Right cardiac atrium (tissue), 5 donors: Measurements from ENCODE around the gene FAM32A. TPM values are rescaled to one million over a fixed set of nuclear protein-coding genes. Genes with fewer than 3 reads are reported as not detected.

ENCODE experiments used
- ATAC-seq, 2 donors: fragments of 200-7000 bp; cut with Tn5 transposase; one replicate each; pipeline versions ENCODE4 v1.8.0 to v1.9.1; 2020; ENCODE audit warnings: moderate library complexity in 2 of 2, mild to moderate bottlenecking in 1 of 2
- DNase-seq, 3 donors: peaks; one replicate each; pipeline ENCODE4 v3.0.0-alpha.2; 2020
- H3K27ac ChIP-seq: one replicate; pipeline ENCODE4 v1.5.1; 2013; ENCODE audit warnings: mild to moderate bottlenecking, low read length, control low read depth, moderate library complexity
- H3K27me3 ChIP-seq: one replicate; pipeline ENCODE4 v1.6.1; 2013; ENCODE audit not compliant: control insufficient read depth, insufficient read depth
- H3K4me1 ChIP-seq: one replicate; pipeline ENCODE4 v1.6.1; 2013; ENCODE audit warnings: low read length; ENCODE audit not compliant: control insufficient read depth, insufficient read depth
- H3K4me3 ChIP-seq: one replicate; pipeline ENCODE4 v1.5.1; 2013; ENCODE audit warnings: low read length, control low read depth
- H3K9me3 ChIP-seq: one replicate; pipeline ENCODE4 v1.6.1; 2013; ENCODE audit warnings: low read length; ENCODE audit not compliant: control insufficient read depth
- WGBS: extraction: QIAGEN DNeasy Blood & Tissue Kit; methylation state at CpG from one replicate; pipeline ENCODE4 v1.1.7; 2013; 5-methylcytosine and 5-hydroxymethylcytosine counted together
- intact Hi-C, 4 donors: fragments of 100-400 bp; cut with DNase I; formaldehyde crosslinking; loops; one replicate each; pipeline versions ENCODE4 v1.11.0 to v1.14.0; 2022 to 2023
- polyA plus RNA-seq: library from polyadenylated mRNA; stranded (reverse); fragments of 200-250 nt; gene quantifications from one replicate; pipeline ENCODE4 v1.2.3, GENCODE V29; 2013
- total RNA-seq, 4 donors: library from RNA; stranded (reverse); fragmentation: NEBNext Ultra II Directional; extraction: Animal tissue kit (Norgen Biotek cat#: 25700); gene quantifications; one replicate each; pipeline ENCODE4 v1.2.1, GENCODE V29; 2021
- donor health status: healthy with polysubstance abuse.
- donor health status: DM: no; HTN: yes; CAD: no.
- donor health status: DM: no; HTN: no; CAD: no.
- donor health status: DM: no; HTN: yes; CAD: no; lungs with severe emphysema.
- donor health status: DM: yes; HTN: yes; CAD: no.

The FAM32A gene
- total and polyA plus RNA-seq, 5 donors, result 37.5 to 49.3 (median 41.6) TPM

DNA sequence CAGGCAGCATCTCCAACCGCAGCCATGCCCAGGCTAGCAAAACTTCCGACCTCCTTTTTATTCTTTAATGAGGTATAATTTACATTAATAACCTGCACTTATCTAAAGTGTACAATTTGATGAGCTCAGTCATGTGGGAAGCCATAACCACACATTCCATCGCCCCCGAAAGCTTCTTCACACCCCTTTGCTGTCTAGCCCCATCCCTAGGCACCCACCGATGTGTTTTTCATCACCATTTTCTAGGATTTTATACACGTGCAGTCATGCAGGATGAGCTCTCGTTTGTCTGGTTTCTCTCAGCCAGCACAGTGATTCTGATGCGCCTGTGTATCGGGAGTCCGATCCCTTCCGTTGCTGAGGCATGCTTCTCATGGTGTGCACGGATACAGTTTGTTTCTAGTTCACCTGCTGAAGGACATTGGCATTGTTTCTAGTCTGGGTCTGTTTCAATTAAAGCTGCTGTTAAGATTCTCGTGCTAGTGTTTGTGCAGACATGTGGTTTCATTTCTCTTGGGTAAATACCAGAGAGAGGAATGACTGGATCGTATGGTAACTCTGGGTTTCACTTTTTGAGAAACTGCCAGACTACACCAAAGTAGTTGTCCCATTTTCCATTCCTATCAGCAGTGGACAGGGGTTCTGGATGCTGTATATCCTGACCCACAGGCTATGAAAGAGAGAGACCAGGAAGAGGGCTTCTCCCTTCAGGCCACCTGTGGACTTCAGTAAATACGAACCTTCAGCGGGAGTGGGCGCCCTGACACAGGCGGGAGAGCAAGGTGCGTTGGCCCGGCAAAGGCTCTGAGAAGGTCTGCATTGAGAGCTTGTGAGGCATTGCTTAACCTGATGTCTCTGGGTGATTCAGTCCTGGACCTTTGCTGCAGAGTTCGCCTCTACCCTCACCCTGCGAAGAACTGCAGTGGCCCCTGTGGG is 17.4 kb downstream of the FAM32A start:
- Histone ChIP-seq H3K27me3 (no peaks in the 10 kb centered on the region), H3K27ac (no peak overlapping the region), H3K4me1 (peaks cover 11% of the 10 kb centered on the region), H3K9me3 (no peaks in the 10 kb centered on the region), H3K4me3 (no peak overlapping the region)
- DNase-seq, result no peak
- 85% methylated on average over 22 of the region's 22 CpGs for WGBS
- intact Hi-C loops, result no loop called here
- no peak for ATAC-seq

DNA sequence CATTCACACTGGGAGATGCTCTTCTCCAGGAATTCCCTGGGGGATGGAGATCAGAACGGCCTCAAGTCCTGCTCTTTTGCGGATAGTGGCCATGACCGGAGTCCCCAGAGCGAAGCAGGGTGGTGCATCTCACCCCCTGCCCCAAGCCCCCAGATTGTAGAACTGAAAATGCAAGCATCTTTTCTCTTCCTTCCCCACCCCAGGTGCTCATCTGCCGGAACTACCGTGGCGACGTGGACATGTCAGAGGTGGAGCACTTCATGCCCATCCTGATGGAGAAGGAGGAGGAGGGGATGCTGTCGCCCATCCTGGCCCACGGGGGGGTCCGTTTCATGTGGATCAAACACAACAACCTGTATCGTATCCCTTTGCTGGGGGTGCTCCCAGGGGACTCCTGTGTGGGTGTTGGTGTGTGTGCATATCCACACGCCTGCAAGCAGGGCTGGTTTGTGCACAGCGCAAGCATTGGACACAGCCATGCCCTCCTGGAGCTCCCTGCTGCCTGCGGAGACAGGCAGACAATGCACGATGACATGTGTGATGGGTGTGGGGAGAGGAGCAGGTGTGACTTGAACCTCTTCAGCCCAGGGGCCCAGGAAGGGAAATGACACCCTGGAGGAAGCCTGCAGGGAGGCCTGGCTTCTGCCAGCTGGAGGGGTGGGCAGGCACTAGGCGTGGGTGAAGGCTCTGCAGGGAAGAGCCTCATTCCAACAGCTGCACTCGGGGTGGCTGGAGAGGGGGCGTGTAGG is 18.2 kb downstream of the FAM32A start:
- Histone ChIP-seq H3K27me3 (no peaks in the 10 kb centered on the region), H3K9me3 (no peaks in the 10 kb centered on the region), H3K4me1 (peaks cover 11% of the 10 kb centered on the region), H3K4me3 (no peak overlapping the region), H3K27ac (no peak overlapping the region)
- DNase-seq (no peak), ATAC-seq (no peak)
- WGBS, result 86% methylated on average over 19 of the region's 19 CpGs
- intact Hi-C loops, result no loop called here

DNA sequence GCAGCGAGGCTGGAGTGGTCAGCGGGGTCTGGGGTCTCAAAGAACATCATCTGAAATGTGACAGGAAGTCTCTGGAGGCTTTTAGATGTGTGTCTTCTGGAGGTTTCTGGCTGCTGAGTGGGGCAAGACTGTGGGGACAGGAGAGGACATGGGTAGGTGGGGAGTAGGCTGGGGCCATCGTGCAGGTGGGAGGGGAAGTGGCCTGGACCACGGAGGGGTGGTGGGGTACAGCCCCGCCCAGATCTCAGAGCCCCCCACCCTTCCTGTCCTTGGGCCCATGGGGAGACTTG is 18.7 kb downstream of the FAM32A start:
- 77% methylated on average over 5 of the region's 5 CpGs for WGBS
- no peak overlapping the region for H3K27ac ChIP-seq
- DNase-seq, result no peak

DNA sequence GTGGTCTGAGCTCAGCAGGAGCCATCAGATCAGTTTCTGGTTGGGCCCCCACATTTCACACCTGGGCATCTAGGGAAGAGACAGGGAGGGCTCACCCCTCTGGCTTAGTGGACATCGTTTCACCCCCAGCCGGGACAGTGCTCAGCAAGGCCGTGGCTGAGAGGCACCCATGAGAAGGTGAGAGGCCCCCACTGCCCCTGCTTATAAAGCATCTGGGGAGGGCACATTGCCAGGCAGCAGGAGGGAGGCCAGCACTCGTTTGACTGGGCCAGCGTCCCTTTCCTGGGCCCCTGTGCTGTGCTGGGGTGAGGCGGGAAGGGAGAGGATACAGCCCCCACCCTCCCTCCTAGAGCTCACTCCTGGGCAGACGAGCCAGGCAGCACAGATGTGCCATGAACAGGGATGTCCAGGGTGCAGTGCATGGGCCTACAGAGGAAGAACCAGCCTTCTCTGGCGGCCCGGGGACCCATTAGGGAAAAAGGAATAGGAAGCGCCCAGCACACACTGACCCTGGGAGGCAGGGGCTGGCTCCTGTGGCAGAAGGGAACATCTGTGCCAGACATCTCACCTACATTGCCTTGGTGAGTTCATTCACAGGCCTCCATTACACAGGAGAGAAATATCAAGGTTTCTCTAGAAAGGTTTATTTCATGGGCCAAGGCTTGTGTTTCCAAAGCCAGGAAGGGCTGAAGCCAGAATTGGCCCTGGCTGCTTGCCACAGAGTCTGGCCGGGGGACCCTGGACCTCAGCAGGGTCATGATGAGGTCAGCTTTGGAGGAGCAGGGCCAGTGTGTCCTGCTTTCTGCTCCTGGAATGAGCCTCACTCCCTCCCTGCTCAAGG is 20.2 kb downstream of the FAM32A start:
- intact Hi-C loops, result no loop called here
- DNase-seq, result peak; percentile 53 to 87 (median 76)
- no peaks in the 10 kb centered on the region for H3K27me3 ChIP-seq
- ATAC-seq, result peak; percentile 31 to 58
- no peaks in the 10 kb centered on the region for H3K9me3 ChIP-seq
- H3K4me3 ChIP-seq, result no peak overlapping the region
- no peak overlapping the region for H3K27ac ChIP-seq
- peaks cover 5% of the 10 kb centered on the region for H3K4me1 ChIP-seq
- WGBS, result 45% methylated on average over 11 of the region's 11 CpGs

More for the DNA sequence above, 18.7 kb downstream of the FAM32A start:
- Histone ChIP-seq H3K4me1 (peaks cover 11% of the 10 kb centered on the region), H3K4me3 (no peak overlapping the region), H3K9me3 (no peaks in the 10 kb centered on the region), H3K27me3 (no peaks in the 10 kb centered on the region)
- ATAC-seq, result no peak
- intact Hi-C loops, result no loop called here

DNA sequence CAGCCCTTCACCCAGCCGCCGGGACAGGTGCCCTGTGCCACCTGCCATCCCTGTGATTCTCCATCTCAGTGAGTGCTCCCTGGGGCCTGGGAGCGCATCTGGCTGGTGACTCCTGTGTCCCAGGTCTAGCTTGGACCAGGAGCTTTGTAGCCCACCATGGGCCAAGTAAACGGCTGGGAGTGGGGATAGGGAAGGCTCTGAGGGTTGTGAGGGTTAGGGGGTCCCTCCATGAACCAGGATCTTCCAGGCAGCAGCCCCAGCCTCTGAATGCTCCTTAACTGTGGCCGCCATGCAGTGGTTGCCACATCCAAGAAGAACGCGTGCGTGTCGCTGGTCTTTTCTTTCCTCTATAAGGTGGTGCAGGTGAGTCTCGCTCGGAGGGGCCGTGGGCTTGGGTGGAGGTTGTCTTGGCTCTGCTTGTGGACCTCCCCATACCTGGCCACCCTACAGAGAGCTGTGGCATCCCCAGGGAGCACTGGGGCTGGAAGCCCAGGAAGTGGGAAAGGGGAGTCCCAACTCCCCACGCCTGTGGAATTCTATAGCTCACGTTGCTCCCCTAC is 20.9 kb downstream of the FAM32A start:
- intact Hi-C loops, result no loop called here
- Histone ChIP-seq H3K4me1 (peaks cover 5% of the 10 kb centered on the region), H3K27ac (no peak overlapping the region), H3K4me3 (no peak overlapping the region), H3K27me3 (no peaks in the 10 kb centered on the region), H3K9me3 (no peaks in the 10 kb centered on the region)
- ATAC-seq (peak in 1 of 2 donors; percentile 4), DNase-seq (no peak)
- 82% methylated on average over 14 of the region's 14 CpGs for WGBS

DNA sequence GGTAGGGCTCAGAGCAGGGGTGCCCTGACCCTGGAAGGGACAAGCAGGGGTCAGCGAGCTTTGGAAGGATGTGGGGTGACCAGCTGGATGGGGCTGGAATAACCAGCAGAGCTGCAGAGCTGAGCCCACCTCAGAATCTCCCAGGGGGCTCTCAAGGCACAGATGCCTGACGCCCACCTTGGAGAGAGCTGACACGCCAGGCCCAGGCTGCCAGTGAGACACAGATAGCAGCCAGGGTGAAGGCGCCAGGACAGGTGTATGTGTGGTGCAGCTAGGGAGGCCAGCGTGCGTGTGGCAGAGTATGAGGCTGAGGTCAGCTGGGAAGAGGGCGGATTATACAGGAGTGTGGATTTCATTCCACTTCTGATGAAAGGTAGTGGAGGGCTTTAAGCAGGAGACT is 21.4 kb downstream of the FAM32A start:
- intact Hi-C loops, result no loop called here
- Histone ChIP-seq H3K4me3 (no peak overlapping the region), H3K27me3 (no peaks in the 10 kb centered on the region), H3K9me3 (no peaks in the 10 kb centered on the region), H3K4me1 (peaks cover 5% of the 10 kb centered on the region), H3K27ac (no peak overlapping the region)
- no peak for DNase-seq
- ATAC-seq, result no peak
- 94% methylated on average over 7 of the region's 7 CpGs for WGBS

DNA sequence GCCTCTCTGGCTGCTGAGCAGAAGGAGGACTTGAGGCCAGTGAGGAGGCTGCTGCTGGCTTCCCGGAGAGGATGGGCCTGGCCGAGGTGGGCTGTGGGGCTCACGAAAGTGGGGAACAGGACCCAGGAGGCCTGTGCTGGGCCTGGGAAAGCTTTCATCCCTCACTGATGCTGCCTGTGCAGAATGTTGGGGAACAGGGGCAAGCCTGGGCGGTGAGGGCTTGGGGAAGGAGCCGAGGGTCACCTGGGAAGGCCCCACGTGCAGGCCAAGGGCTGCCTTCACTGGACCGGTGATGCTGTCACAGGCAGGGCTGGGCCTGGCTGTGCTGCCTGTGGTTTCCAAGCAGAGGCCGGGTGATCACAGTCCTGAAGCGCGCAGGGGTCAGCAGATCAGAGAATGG is 21.9 kb downstream of the FAM32A start:
- no peaks in the 10 kb centered on the region for H3K27me3 ChIP-seq
- H3K27ac ChIP-seq, result no peak overlapping the region
- peaks cover 5% of the 10 kb centered on the region for H3K4me1 ChIP-seq
- no peak overlapping the region for H3K4me3 ChIP-seq
- H3K9me3 ChIP-seq, result no peaks in the 10 kb centered on the region
- ATAC-seq (no peak), DNase-seq (no peak)
- intact Hi-C loops, result no loop called here
- WGBS, result 91% methylated on average over 10 of the region's 10 CpGs

DNA sequence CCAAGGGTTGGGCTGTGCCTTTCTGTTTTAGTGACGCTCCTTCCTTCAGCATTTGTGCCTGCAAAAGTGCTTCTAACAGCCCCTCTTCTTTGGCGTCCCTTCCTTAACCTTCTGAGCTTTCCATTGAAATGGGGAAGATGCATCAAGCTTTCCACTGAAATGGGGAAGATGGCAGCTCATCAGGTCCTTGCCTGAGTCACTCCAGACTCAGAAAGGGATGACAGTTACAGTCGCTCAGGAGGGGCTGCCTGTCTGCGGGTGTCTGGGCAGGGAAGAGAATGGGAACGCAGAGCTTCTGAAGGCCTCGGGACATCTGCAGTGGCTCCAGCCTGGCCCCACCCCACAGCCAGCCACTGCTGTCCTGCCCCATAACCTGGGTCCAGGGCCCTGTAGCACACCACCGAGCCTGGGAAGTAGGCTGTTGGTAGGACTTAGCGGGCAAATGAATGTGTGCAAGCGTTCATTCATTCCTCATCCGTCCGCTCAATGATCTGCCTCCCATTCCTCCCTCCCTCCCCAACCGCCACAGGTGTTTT is 22.3 kb downstream of the FAM32A start:
- Histone ChIP-seq H3K27me3 (no peaks in the 10 kb centered on the region), H3K4me1 (peaks cover 5% of the 10 kb centered on the region), H3K27ac (no peak overlapping the region), H3K4me3 (no peak overlapping the region), H3K9me3 (no peaks in the 10 kb centered on the region)
- ATAC-seq (no peak), DNase-seq (no peak)
- 88% methylated on average over 12 of the region's 12 CpGs for WGBS
- intact Hi-C loops, result no loop called here

DNA sequence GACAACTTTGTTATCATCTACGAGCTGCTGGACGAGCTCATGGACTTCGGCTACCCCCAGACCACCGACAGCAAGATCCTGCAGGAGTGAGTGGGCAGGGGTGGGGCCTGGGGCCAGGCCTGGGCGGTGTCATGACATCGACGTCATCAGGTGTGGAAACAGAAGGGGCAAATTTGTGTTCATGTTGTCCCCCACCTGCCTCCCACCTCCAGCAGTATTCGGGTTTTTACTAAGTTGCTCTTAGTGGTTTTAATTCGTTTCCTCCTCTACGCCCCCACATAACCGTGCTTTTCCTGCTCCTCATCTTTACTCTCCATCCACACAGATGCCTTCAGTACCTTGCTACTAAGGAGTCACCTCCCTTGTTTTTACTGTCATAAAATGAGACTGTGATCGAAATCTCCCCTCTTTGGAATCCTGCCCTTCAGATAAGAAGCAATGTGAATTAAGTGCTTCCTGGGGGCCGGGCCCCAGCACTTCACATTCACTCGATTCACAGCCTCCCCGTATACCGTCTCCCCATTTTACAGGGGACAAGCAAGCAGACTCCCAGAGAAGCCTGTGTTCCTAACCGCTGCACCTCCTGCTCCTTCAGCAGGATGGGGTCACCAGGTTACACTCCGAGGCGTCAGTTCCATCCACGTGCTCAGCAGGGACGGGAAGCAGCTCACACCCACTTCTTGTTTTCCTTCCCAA is 23.0 kb downstream of the FAM32A start:
- H3K27ac ChIP-seq, result no peak overlapping the region
- intact Hi-C loops, result no loop called here
- no peak overlapping the region for H3K4me3 ChIP-seq
- ATAC-seq (no peak), DNase-seq (no peak)
- WGBS, result 75% methylated on average over 21 of the region's 21 CpGs
- no peaks in the 10 kb centered on the region for H3K27me3 ChIP-seq
- H3K9me3 ChIP-seq, result no peaks in the 10 kb centered on the region
- H3K4me1 ChIP-seq, result peaks cover 5% of the 10 kb centered on the region
